Measurements from ENCODE around the gene PHLDA3.
"Not testable (repeated sequence)": the region's sequence is repeated elsewhere in the genome, so short reads cannot be mapped to it uniquely, and the experiment has no call there.

Gene PHLDA3

GRCh38 chr1:201504179-201504631, 35.2 kb upstream of the PHLDA3 start:
- in situ Hi-C loops (cut with HindIII; ENCODE audit: low sequenced_read_pairs), result no loop called here

GRCh38 chr1:201503397-201504176, 34.6 kb upstream of the PHLDA3 start:
- in situ Hi-C loops (cut with HindIII; ENCODE audit: low sequenced_read_pairs), result no loop called here

GRCh38 chr1:201502511-201502857, 33.5 kb upstream of the PHLDA3 start:
- in situ Hi-C loops (cut with HindIII; ENCODE audit: low sequenced_read_pairs), result no loop called here

GRCh38 chr1:201501812-201502510, 33.0 kb upstream of the PHLDA3 start:
- in situ Hi-C loops (cut with HindIII; ENCODE audit: low sequenced_read_pairs), result no loop called here

- in situ Hi-C loops (cut with HindIII; ENCODE audit: low sequenced_read_pairs), result no loop called here
Measured at GRCh38 chr1:201501144-201501543, 32.2 kb upstream of the PHLDA3 start.

- in situ Hi-C loops (cut with HindIII; ENCODE audit: low sequenced_read_pairs), result no loop called here
Measured at GRCh38 chr1:201500670-201501120, 31.7 kb upstream of the PHLDA3 start.

GRCh38 chr1:201499795-201500669, 31.0 kb upstream of the PHLDA3 start:
- in situ Hi-C loops (cut with HindIII; ENCODE audit: low sequenced_read_pairs), result no loop called here

GRCh38 chr1:201499191-201499590, 30.2 kb upstream of the PHLDA3 start:
- in situ Hi-C loops (cut with HindIII; ENCODE audit: low sequenced_read_pairs), result no loop called here

- in situ Hi-C loops (cut with HindIII; ENCODE audit: low sequenced_read_pairs), result no loop called here
Measured at GRCh38 chr1:201498621-201499020, 29.6 kb upstream of the PHLDA3 start.

- in situ Hi-C loops (cut with HindIII; ENCODE audit: low sequenced_read_pairs), result no loop called here
Measured at GRCh38 chr1:201497935-201498509, 29.0 kb upstream of the PHLDA3 start.

GRCh38 chr1:201496296-201496690, 27.3 kb upstream of the PHLDA3 start:
- in situ Hi-C loops (cut with HindIII; ENCODE audit: low sequenced_read_pairs), result no loop called here

GRCh38 chr1:201495551-201496295, 26.7 kb upstream of the PHLDA3 start:
- in situ Hi-C loops (cut with HindIII; ENCODE audit: low sequenced_read_pairs), result no loop called here

GRCh38 chr1:201493757-201494617, 25.0 kb upstream of the PHLDA3 start:
- in situ Hi-C loops (cut with HindIII; ENCODE audit: low sequenced_read_pairs), result no loop called here

- in situ Hi-C loops (cut with HindIII; ENCODE audit: low sequenced_read_pairs), result not testable (repeated sequence)
Measured at GRCh38 chr1:201493026-201493656, 24.2 kb upstream of the PHLDA3 start.

- in situ Hi-C loops (cut with HindIII; ENCODE audit: low sequenced_read_pairs), result no loop called here
Measured at GRCh38 chr1:201491896-201492511, 23.0 kb upstream of the PHLDA3 start.

GRCh38 chr1:201490708-201491131, 21.7 kb upstream of the PHLDA3 start:
- in situ Hi-C loops (cut with HindIII; ENCODE audit: low sequenced_read_pairs), result no loop called here

- in situ Hi-C loops (cut with HindIII; ENCODE audit: low sequenced_read_pairs), result no loop called here
Measured at GRCh38 chr1:201489643-201490261, 20.8 kb upstream of the PHLDA3 start.

Measured in endothelial cell of hepatic sinusoid (primary cell).